Activated CD4-positive, alpha-beta T cell treated with anti-CD3 and anti-CD28 coated beads, Interleukin-2, Interleukin-6, amounts not matched to agents 100 ng/mL and 50 ng/mL, durations not matched to agents 16 hours and 8 hours (primary cell): Measurements from ENCODE around the gene WBP1L.
A peak's percentile ranks its signal among the peaks of the same experiment; 100 is the strongest.
"Not testable (repeated sequence)": the region's sequence is repeated elsewhere in the genome, so short reads cannot be mapped to it uniquely, and the experiment has no call there.

Experiments
- DNase-seq: peaks from one replicate; pipeline ENCODE4 v3.0.0-alpha.2; 2020

The WBP1L gene

GRCh38 chr10:102813734-102814452, 70.1 kb downstream of the WBP1L start:
- no peak for DNase-seq

- no peak for DNase-seq
These were observed 70.7 kb downstream of the WBP1L start for GRCh38 chr10:102814453-102814871.

GRCh38 chr10:102814873-102815661, 71.3 kb downstream of the WBP1L start:
- no peak for DNase-seq

- no peak for DNase-seq
These were observed 72.2 kb downstream of the WBP1L start for GRCh38 chr10:102815790-102816549.

- no peak for DNase-seq
These were observed 73.4 kb downstream of the WBP1L start for GRCh38 chr10:102817175-102817574.

GRCh38 chr10:102819054-102819453, 75.3 kb downstream of the WBP1L start:
- no peak for DNase-seq

- DNase-seq = not testable (repeated sequence)
These were observed 76.3 kb downstream of the WBP1L start for GRCh38 chr10:102820008-102820407.

GRCh38 chr10:102822222-102822621, 78.5 kb downstream of the WBP1L start:
- DNase-seq = no peak

- DNase-seq = no peak
These were observed 80.9 kb downstream of the WBP1L start for GRCh38 chr10:102824664-102825063.

GRCh38 chr10:102826148-102826796, 82.5 kb downstream of the WBP1L start:
- no peak for DNase-seq

GRCh38 chr10:102827597-102827975, 83.8 kb downstream of the WBP1L start:
- DNase-seq = no peak

- no peak for DNase-seq
These were observed 87.7 kb downstream of the WBP1L start for GRCh38 chr10:102831322-102832071.

- DNase-seq = no peak
These were observed 88.5 kb downstream of the WBP1L start for GRCh38 chr10:102832248-102832647.

- DNase-seq = no peak
These were observed 89.2 kb downstream of the WBP1L start for GRCh38 chr10:102832987-102833386.

- DNase-seq = no peak
These were observed 90.4 kb downstream of the WBP1L start for GRCh38 chr10:102834143-102834542.

- DNase-seq = peak; percentile 80
These were observed 91.3 kb downstream of the WBP1L start for GRCh38 chr10:102835007-102835482.

- DNase-seq = no peak
These were observed 93.5 kb downstream of the WBP1L start, which contains the start of gene CYP17A1 for GRCh38 chr10:102837230-102837721. Gene CYP17A1 (minus strand): TSS chr10:102837413. CDS start chr10:102837361, 52 bp downstream.

- not testable (repeated sequence) for DNase-seq
These were observed 94.7 kb downstream of the WBP1L start for GRCh38 chr10:102838276-102838927.

GRCh38 chr10:102841827-102842345, 98.1 kb downstream of the WBP1L start:
- DNase-seq = no peak

- not testable (repeated sequence) for DNase-seq
These were observed 99.4 kb downstream of the WBP1L start for GRCh38 chr10:102843139-102843538.
